ENCODE measurements around the gene RUSC2. TPM values are rescaled to one million over a fixed set of nuclear protein-coding genes. Genes with fewer than 3 reads are reported as not detected.

The RUSC2 gene
- total and polyA plus RNA-seq, 2 of the 13 experiments (the other 11 are each of a cell fraction or from before 2014, with no cell fraction given) = 2.8 to 3.3 TPM

DNA sequence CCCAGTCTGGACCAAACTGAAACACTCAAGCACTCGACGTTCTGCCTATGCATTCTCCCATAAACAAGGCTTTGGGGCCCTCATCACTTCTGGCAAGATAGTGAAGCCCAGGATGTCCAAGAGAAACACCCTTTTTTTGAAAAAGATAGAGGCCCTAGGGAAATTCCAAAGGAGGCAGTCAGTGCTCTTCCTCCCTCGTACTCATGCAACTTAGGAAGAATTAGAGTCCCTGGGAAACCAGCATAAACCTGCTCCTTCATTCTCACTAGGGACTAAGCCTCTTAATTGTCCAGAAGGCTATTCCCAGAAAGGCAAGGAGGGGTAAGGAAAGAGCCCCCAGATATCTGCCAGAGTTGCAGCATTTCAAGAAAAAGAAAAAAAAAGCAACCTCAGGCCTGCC, 7.8 kb upstream of the RUSC2 start:
- Histone ChIP-seq H3K79me2 (ENCODE audit: insufficient read depth, low read length) (no peaks in the 10 kb centered on the region), H3K4me2 (ENCODE audit: low read depth, low read length) (no peak overlapping the region), H3K4me3 (replicated peaks in 1 of 3; ENCODE audit: insufficient read depth in 1 of 3, low read depth in 2 of 3, low read length in 3 of 3) (no peak overlapping the region), H2AFZ (ENCODE audit: low read length) (no peak overlapping the region), H3K27ac (ENCODE audit: extremely low read length, insufficient read depth, low read length) (no peak overlapping the region), H3K27me3 (ENCODE audit: control insufficient read depth in 1 of 2, insufficient read depth in 2 of 2, low read length in 2 of 2) (no peaks in the 10 kb centered on the region), H3K36me3 (replicated peaks in 1 of 2; ENCODE audit: control insufficient read depth in 1 of 2, insufficient read depth in 2 of 2, low read length in 2 of 2) (no peaks in the 10 kb centered on the region), H3K9ac (ENCODE audit: insufficient read depth, low read depth, low read length) (no peak overlapping the region), H3K9me3 (ENCODE audit: low read length) (no peaks in the 10 kb centered on the region), H4K20me1 (ENCODE audit: insufficient read depth, low read length) (no peaks in the 10 kb centered on the region), H3K4me1 (ENCODE audit: insufficient read depth, low read length) (peaks cover under 1% of the 10 kb centered on the region; the same call in 1 of the 2 replicates)
- ChIA-PET CTCF (ENCODE audit: low intra/inter-chr PET ratio, low total read pairs) (interaction anchor here (3.1 kb wide), 1 partner anchor 71 kb away, joined by 41 read pairs; no protein-coding TSS in a partner anchor), POLR2A (no interaction called here)
- intact Hi-C loops (cut with micrococcal nuclease; ENCODE audit: unreplicated experiment) (no loop called here), in situ Hi-C loops (cut with HindIII; ENCODE audit: extremely low pct_ligation_motif_present, low pct_unique_long_range_greater_than_20kb) (no loop called here)
- no peak for ATAC-seq
- no TSS peak for BruUV-seq (replicated peaks)
- no peak for FAIRE-seq
- DNase-seq (ENCODE audit: low spot score) = no peak
- 6% methylated on average over 3 of the region's 3 CpGs for WGBS (ENCODE audit: low lambda C conversion rate)
- TF ChIP-seq PAWR (CRISPR knock-in tag; IDR thresholded peaks at IDR 0.05; ENCODE audit: borderline replicate concordance) (no peak), HDAC2 (CRISPR knock-in tag; IDR thresholded peaks at IDR 0.05) (no peak), ZNF430 (CRISPR knock-in tag; IDR thresholded peaks at IDR 0.05) (no peak), TAF1 (CRISPR knock-in tag; IDR thresholded peaks at IDR 0.05) (no peak), RFXAP (CRISPR knock-in tag; IDR thresholded peaks at IDR 0.05; ENCODE audit: borderline replicate concordance) (no peak), JUN (CRISPR knock-in tag; IDR thresholded peaks at IDR 0.05) (no peak), ISX (CRISPR knock-in tag; conservative IDR thresholded peaks at IDR 0.05) (no peak), MBNL3 (CRISPR knock-in tag; conservative IDR thresholded peaks at IDR 0.05) (no peak), CREB1 (IDR thresholded peaks at IDR 0.05) (no peak), CREB1 (CRISPR knock-in tag; IDR thresholded peaks at IDR 0.05) (no peak), NONO (IDR thresholded peaks at IDR 0.05) (no peak), NONO (CRISPR knock-in tag; conservative IDR thresholded peaks at IDR 0.05) (no peak), RBM22 (optimal IDR thresholded peaks at IDR 0.05; ENCODE audit: low read length) (no peak), NFE2L1 (CRISPR knock-in tag; IDR thresholded peaks at IDR 0.05; ENCODE audit: borderline replicate concordance) (no peak), FOXA3 (CRISPR knock-in tag; IDR thresholded peaks at IDR 0.05) (no peak), MEIS1 (CRISPR knock-in tag; IDR thresholded peaks at IDR 0.05; ENCODE audit: borderline replicate concordance) (no peak), TOPORS (CRISPR knock-in tag; IDR thresholded peaks at IDR 0.05) (no peak), XBP1 (CRISPR knock-in tag; IDR thresholded peaks at IDR 0.05) (no peak), ZNF333 (CRISPR knock-in tag; IDR thresholded peaks at IDR 0.05; ENCODE audit: borderline replicate concordance) (no peak), ZNF3 (CRISPR knock-in tag; IDR thresholded peaks at IDR 0.05) (no peak)
- TF ChIP-seq, protein P1, sequence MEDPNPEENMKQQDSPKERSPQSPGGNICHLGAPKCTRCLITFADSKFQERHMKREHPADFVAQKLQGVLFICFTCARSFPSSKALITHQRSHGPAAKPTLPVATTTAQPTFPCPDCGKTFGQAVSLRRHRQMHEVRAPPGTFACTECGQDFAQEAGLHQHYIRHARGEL (CRISPR knock-in tag; IDR thresholded peaks at IDR 0.05) = no peak
